Stimulated activated CD4-positive, alpha-beta T cell treated with anti-CD3 and anti-CD28 coated beads, Interleukin-1b, Interleukin-23, amount 100 ng/mL, for 1 hour (primary cell): ENCODE measurements around the gene LSAMP.

Experiments
- DNase-seq, 2 donors: peaks; one replicate each; pipeline ENCODE4 v3.0.0-alpha.2; 2020; ENCODE audit warnings: low read depth in 2 of 2

The LSAMP gene

DNA sequence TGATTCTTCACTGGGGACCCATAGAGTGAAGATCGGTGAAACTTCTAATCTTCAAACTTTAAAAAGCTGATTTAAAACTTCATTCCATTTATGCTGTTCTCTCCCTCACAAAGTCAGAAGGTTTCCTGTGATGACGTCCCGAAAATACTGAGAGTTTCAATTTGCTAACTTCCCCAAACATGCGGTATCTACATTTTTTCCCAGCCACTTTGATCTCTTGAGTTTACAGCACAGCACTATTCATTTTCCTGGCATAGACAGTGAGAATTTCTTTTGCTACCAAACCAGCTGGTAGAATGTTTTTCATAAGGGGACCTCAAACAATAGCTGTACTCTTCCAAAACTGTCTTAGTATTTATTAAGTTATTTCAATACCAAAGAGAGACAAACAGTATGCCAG is 156.8 kb downstream of the LSAMP start:
- DNase-seq = no peak

- no peak for DNase-seq
These were observed 159.4 kb downstream of the LSAMP start for GRCh38 chr3:116285781-116286421.

DNA sequence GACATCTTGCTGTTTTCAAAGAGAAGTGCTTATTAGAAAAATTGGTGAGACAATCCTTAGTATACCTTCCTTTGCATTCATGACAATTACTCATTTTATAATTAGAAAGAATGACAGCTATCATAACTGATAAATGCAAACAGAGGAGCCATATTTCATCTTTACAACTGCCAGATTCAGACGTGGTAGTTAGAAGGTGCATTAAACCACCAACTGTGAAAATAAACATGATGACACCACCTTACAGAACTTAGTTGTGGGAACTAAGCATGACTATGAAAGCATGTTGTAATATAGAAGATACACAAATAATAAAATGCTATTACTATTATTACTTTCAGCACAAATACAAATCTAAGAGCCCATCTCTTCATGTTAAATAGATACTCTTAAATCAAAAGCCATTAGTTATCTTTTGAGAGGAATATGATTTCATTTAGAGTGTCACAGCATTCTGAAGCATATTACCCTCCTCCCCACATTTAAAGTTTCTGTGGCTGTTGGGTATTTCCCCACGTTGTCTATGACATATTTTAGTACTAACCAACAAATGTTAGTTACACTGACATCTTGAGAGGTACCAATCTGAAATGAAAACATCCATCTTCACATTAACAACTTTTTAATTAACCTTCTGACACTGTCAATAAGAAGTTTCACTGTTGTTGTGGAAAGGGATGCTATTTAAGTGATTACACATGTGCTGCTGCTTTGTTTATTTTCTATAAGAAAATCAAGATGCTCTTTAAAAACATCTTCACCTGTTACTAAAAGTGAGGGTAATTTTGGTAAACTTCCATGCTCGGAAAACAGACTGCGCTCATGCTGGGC is 163.8 kb downstream of the LSAMP start:
- DNase-seq = no peak

DNA sequence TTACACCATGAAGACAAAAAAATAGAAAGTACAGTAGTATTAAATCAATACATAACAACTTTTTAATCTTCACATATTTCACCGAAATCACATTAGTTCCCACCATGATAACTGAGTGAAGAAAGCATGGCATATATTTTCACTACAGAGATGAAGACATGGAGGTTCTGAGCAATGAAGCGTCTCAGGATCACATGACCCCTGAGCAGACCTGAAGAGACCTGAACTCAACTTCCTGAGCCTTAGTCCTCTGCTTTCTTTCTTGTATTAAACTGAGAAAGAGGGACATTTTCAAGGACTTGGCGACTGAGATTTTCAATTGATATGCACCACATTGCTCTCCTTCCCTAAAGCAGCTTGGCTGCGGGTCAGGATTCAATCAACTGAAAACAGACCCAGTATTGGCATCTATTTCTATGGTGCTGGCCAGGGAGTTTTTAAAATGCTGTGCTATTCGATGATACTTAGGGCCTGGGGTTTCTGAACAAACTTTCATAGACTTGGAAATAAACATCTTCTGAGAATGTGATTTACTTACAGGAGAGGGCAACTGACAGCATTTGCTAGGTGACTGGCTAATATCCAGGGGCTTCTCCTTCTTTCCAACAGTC is 165.1 kb downstream of the LSAMP start:
- no peak for DNase-seq

- DNase-seq = no peak
These were observed 168.6 kb downstream of the LSAMP start for GRCh38 chr3:116276675-116277074.

DNA sequence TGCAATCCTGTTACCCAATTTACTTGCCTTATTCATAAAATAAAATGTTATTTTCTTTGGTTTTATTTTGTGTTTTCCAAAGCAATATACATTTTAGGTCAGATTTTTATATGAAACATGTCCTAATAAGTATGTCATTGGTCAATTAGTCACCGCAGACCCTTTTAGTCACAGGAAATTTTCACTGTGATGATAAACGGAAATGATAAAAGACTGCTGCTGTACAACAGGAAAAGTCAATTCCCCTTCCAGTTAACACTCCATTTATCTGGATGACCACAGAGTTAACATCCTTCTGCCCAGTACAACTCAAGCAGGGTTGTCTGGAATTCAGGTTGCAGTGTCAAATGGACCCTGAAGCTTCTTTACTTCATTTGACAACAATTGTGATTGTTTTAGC is 175.2 kb downstream of the LSAMP start:
- no peak for DNase-seq

GRCh38 chr3:116267116-116267515 is 178.2 kb downstream of the LSAMP start:
- no peak for DNase-seq

DNA sequence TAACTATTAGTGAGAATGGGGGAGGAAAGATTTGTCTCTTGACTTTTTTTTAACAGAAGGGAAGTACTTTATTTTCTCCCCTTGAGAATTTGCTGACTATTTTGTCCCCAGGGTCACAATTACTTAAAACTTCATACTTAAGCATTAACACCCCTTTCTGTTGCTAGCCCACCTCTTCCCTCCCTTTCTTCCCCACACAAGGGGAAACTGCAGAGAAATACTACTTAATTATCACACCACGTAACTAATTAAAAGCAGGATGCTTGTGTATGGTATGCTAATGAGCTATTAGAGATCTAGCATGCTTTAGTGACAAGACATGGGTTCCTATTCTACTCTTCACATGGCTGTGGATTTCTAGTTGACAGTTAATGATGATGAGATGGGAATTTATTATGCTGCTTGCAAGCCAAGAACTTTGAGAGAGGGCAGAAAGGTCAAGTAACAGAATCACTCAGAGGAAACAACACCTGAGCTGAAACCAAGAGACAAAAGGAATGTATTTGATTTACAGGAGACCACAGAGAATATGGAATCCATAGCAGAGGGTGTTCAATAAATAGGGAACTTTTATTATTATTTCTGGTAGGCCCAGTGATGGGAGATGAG is 179.2 kb downstream of the LSAMP start:
- DNase-seq = no peak

- DNase-seq = no peak
These were observed 180.0 kb downstream of the LSAMP start for GRCh38 chr3:116265320-116265695.

- no peak for DNase-seq
These were observed 180.6 kb downstream of the LSAMP start for GRCh38 chr3:116264546-116265319.

DNA sequence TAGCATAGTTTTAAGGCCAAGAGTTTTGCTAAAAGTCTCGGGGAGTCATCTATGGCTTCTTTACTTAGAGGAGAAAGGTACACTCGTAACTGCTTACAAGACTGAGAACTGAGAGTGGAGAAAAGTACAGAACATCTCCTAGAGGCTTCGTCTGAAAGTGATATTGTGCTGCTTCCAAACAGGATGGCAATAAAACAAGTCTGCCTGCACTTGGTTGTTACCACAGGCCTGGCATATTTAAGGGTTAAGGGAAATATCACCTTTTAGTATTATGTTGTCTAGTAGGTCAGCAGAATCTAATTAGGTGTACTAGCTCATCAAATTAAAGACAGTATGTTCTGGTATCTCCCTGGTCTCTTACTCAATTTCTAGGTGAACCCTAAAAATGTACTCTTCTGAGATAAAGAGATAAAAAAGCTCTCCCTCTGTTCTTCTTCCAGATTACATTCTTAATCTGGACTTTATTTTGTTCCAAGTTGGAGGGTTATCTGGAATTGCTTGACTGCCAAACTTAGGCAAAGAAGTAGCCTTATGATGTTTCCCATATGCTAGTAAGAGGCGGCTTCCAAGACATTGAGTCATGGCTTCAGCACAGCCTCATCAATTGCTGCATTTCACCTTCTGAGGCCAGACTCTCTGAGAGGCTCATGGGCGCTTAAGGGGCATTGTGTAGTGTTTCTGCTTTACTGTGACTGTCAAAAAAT is 181.3 kb downstream of the LSAMP start:
- no peak for DNase-seq

- no peak for DNase-seq
These were observed 184.8 kb downstream of the LSAMP start for GRCh38 chr3:116260491-116260890.

DNA sequence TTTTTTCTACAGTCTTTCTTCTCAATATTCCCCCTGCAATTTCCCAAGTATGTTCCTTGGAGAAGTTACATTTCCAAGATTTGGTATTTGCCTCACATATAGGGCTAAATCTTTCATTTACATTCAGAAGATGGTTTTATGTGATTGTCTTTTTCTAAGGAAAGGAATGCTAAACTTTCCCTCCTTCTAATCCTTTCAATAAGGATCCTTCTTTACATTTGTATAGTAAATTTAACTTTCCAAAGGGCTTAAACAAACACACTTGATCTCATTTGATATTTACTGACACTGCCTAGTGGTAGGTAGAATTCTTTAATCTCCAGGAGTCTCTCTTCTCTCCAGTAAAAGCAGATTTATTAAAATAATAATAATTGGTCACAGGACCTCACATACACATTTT is 185.3 kb downstream of the LSAMP start:
- no peak for DNase-seq

GRCh38 chr3:116256843-116257485 is 188.3 kb downstream of the LSAMP start:
- DNase-seq = no peak

DNA sequence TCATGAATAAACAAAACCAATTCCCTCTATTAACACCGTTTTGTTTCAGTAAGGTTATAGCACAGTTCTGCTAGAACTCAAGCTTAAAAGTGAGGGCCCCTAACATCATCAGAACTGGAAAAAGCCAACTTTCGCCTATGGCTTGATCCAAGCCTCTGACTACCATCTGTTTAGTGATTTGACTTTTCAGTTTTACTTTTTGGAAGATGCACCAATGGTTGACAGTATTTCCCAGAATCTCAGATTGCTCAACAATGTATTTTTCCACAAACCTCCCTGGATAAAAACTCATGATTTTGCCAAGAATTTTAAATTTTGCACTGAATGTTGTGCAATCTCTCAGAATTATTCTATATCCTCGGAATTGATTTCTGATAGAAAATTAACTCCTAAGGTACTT is 190.7 kb downstream of the LSAMP start:
- no peak for DNase-seq

GRCh38 chr3:116253511-116253910 is 191.8 kb downstream of the LSAMP start:
- no peak for DNase-seq

- no peak for DNase-seq
These were observed 197.7 kb downstream of the LSAMP start for GRCh38 chr3:116247605-116248004.

- DNase-seq = no peak
These were observed 198.8 kb downstream of the LSAMP start for GRCh38 chr3:116246406-116246980.

DNA sequence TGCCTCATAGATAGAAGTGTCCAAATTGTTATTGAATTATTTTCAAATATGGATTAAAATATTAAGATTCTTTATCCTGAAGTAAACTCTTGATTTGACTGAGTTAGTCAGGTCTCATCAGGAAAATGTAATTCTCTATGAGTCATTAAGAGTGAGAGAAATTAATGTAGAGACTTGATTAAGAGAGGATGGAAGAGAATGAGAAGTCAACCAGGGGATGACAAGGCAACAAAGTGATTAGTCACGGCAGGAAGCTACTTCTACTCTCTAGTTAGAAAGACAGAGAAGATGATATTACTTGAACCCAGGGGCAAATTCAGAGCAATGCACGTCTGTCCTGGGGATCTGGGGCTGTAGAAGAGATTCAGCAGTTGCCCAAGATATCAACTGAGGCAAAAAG is 202.5 kb downstream of the LSAMP start:
- no peak for DNase-seq

- DNase-seq = no peak
These were observed 203.6 kb downstream of the LSAMP start for GRCh38 chr3:116241677-116242076.
